ENCODE measurements around the gene P3H4.

P3H4 gene

DNA sequence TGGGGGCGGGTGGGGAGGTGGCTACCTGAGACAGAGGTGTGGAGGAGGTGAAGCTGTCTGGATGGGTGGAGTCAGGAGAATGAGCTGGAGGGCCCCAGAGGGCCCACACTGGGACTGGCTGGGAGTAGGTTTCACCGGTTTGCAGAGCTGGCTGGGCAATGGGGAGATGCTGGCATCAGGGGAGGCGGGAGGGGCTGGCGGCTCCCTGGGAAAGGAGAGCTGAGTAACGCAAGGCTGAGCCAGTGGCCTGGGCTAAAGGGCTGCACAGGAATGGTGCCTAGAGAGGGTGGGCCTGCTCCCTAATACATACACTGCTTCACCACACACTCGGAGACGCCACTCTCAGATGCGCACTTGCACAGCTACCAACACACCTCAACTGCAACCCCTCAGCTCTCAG lies 12.4 kb downstream of the P3H4 start:
- no peak for DNase-seq (ENCODE audit: insufficient read length)
- no peak for TF ChIP-seq POLR2A (IDR thresholded peaks at IDR 0.05; ENCODE audit: low read depth, low read length)
- no peak for FAIRE-seq

- no peak for FAIRE-seq
- TF ChIP-seq POLR2A (IDR thresholded peaks at IDR 0.05; ENCODE audit: low read depth, low read length) (no peak), TAF1 (IDR thresholded peaks at IDR 0.05; ENCODE audit: borderline replicate concordance, low read depth, low read length) (no peak), POLR2AphosphoS5 (IDR thresholded peaks at IDR 0.05; ENCODE audit: low read depth, low read length) (no peak)
- DNase-seq (ENCODE audit: insufficient read length), result no peak
These were observed 14.4 kb downstream of the P3H4 start for GRCh38 chr17:41797377-41797776.

GRCh38 chr17:41796121-41796895 lies 15.4 kb downstream of the P3H4 start:
- TF ChIP-seq TAF1 (IDR thresholded peaks at IDR 0.05; ENCODE audit: borderline replicate concordance, low read depth, low read length) (no peak), POLR2AphosphoS5 (IDR thresholded peaks at IDR 0.05; ENCODE audit: low read depth, low read length) (no peak), POLR2A (IDR thresholded peaks at IDR 0.05; ENCODE audit: low read depth, low read length) (no peak)
- FAIRE-seq, result no peak

GRCh38 chr17:41794540-41794975 lies 17.2 kb downstream of the P3H4 start:
- FAIRE-seq (no peak), DNase-seq (ENCODE audit: insufficient read length) (no peak)
- TF ChIP-seq POLR2AphosphoS5 (IDR thresholded peaks at IDR 0.05; ENCODE audit: low read depth, low read length) (no peak), POLR2A (IDR thresholded peaks at IDR 0.05; ENCODE audit: low read depth, low read length) (no peak), TAF1 (IDR thresholded peaks at IDR 0.05; ENCODE audit: borderline replicate concordance, low read depth, low read length) (no peak)

More at GRCh38 chr17:41796121-41796895, 15.4 kb downstream of the P3H4 start:
- no peak for DNase-seq (ENCODE audit: insufficient read length)

GRCh38 chr17:41793784-41794539 lies 17.8 kb downstream of the P3H4 start:
- FAIRE-seq (no peak), DNase-seq (ENCODE audit: insufficient read length) (no peak)
- TF ChIP-seq POLR2A (IDR thresholded peaks at IDR 0.05; ENCODE audit: low read depth, low read length) (no peak), TAF1 (IDR thresholded peaks at IDR 0.05; ENCODE audit: borderline replicate concordance, low read depth, low read length) (no peak), POLR2AphosphoS5 (IDR thresholded peaks at IDR 0.05; ENCODE audit: low read depth, low read length) (no peak)

GRCh38 chr17:41792845-41793783 lies 18.6 kb downstream of the P3H4 start:
- no peak for FAIRE-seq
- no peak for TF ChIP-seq TAF1 (IDR thresholded peaks at IDR 0.05; ENCODE audit: borderline replicate concordance, low read depth, low read length)
- TF ChIP-seq POLR2AphosphoS5 (IDR thresholded peaks at IDR 0.05; ENCODE audit: low read depth, low read length), result no peak
- no peak for TF ChIP-seq POLR2A (IDR thresholded peaks at IDR 0.05; ENCODE audit: low read depth, low read length)
- DNase-seq (ENCODE audit: insufficient read length), result no peak

GRCh38 chr17:41787021-41787418 lies 24.7 kb downstream of the P3H4 start:
- DNase-seq (ENCODE audit: insufficient read length), result no peak
- no peak for TF ChIP-seq POLR2A (IDR thresholded peaks at IDR 0.05; ENCODE audit: low read depth, low read length)
- TF ChIP-seq POLR2AphosphoS5 (IDR thresholded peaks at IDR 0.05; ENCODE audit: low read depth, low read length), result no peak
- TF ChIP-seq TAF1 (IDR thresholded peaks at IDR 0.05; ENCODE audit: borderline replicate concordance, low read depth, low read length), result no peak
- no peak for FAIRE-seq

GRCh38 chr17:41786227-41787020 lies 25.3 kb downstream of the P3H4 start, which contains the start of gene JUP:
TSS of gene JUP (minus strand) at chr17:41786711. CDS start at chr17:41771854, 14,857 bp downstream.
- DNase-seq (ENCODE audit: insufficient read length) (peak; percentile 97), FAIRE-seq (peak; percentile 21)
- TF ChIP-seq POLR2AphosphoS5 (IDR thresholded peaks at IDR 0.05; ENCODE audit: low read depth, low read length), result no peak
- TF ChIP-seq TAF1 (IDR thresholded peaks at IDR 0.05; ENCODE audit: borderline replicate concordance, low read depth, low read length), result no peak
- no peak for TF ChIP-seq POLR2A (IDR thresholded peaks at IDR 0.05; ENCODE audit: low read depth, low read length)

DNA sequence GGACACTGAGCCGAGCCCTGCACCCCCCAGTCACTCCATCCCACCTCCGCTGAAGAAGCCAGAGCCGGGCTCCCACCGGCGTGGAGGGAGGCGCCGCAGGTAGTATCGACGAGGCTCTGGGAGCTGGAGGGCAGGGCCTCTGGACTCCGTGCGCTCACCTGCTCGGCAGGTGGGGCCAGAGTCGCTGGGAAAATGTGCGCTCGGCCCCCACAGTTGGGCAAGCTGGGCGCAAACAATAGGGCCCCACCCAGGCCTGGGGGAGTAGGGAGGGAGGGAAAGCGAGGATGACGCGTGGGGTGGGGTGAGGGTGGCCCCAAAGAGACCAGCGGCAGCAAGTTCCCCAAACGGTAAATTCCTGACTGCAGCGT lies 25.9 kb downstream of the P3H4 start:
- TF ChIP-seq POLR2A (IDR thresholded peaks at IDR 0.05; ENCODE audit: low read depth, low read length), result no peak
- no peak for TF ChIP-seq POLR2AphosphoS5 (IDR thresholded peaks at IDR 0.05; ENCODE audit: low read depth, low read length)
- TF ChIP-seq TAF1 (IDR thresholded peaks at IDR 0.05; ENCODE audit: borderline replicate concordance, low read depth, low read length), result no peak
- DNase-seq (ENCODE audit: insufficient read length) (no peak), FAIRE-seq (no peak)

- DNase-seq (ENCODE audit: insufficient read length), result no peak
- FAIRE-seq, result no peak
- TF ChIP-seq TAF1 (IDR thresholded peaks at IDR 0.05; ENCODE audit: borderline replicate concordance, low read depth, low read length) (no peak), POLR2A (IDR thresholded peaks at IDR 0.05; ENCODE audit: low read depth, low read length) (no peak), POLR2AphosphoS5 (IDR thresholded peaks at IDR 0.05; ENCODE audit: low read depth, low read length) (no peak)
These were observed 26.5 kb downstream of the P3H4 start for GRCh38 chr17:41785091-41785858.

Measured in GM12892 (cell line).